ENCODE measurements around the gene TRPC3.

TRPC3 gene

DNA sequence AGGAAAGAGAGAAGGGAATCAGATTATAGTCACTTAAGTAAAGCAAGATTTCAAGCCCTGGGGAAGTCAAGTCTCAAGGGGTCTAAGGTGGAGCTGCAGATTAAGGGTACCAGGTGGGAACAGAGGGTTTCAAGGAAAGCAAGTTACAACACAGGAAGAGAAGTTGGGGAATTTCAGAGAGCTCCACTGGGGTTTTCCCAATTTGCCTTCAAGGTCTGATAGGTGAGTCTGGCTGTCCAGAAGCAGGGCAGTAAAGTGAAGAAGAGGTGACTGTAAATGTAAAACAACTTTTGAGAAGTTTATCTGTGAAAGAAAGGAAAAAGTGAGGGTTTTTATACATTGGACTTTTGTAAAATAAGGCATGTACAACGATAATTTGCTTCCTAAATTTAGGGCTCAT lies 37.1 kb upstream of the TRPC3 start:
- H3K4me3 ChIP-seq (ENCODE audit: low read depth, low read length): no peak overlapping the region
- TF ChIP-seq, protein P1, sequence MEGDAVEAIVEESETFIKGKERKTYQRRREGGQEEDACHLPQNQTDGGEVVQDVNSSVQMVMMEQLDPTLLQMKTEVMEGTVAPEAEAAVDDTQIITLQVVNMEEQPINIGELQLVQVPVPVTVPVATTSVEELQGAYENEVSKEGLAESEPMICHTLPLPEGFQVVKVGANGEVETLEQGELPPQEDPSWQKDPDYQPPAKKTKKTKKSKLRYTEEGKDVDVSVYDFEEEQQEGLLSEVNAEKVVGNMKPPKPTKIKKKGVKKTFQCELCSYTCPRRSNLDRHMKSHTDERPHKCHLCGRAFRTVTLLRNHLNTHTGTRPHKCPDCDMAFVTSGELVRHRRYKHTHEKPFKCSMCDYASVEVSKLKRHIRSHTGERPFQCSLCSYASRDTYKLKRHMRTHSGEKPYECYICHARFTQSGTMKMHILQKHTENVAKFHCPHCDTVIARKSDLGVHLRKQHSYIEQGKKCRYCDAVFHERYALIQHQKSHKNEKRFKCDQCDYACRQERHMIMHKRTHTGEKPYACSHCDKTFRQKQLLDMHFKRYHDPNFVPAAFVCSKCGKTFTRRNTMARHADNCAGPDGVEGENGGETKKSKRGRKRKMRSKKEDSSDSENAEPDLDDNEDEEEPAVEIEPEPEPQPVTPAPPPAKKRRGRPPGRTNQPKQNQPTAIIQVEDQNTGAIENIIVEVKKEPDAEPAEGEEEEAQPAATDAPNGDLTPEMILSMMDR (conservative IDR thresholded peaks at IDR 0.05; ENCODE audit: low read depth, low read length): no peak
- no peak for DNase-seq (ENCODE audit: low read depth)

DNA sequence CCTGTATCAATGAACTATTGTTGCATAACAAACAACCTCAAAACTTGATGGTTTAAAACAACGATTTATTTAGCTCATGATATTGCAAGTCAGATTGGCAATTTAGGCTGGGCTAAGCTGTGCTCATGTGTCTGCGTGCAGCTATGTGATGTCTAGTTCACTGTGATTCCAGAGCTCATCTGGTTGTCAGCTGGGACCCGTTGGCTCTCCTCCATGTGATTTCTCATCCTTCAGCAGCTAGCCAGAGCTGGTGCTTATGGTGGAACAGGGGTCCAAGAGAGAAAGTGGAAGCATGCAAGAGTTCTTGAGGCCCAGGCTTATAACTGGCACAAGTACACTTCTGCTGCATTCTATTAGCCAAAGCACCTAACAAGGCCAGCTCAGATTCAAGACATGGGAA lies 28.8 kb upstream of the TRPC3 start:
- no peak overlapping the region for H3K4me3 ChIP-seq (ENCODE audit: low read depth, low read length)
- DNase-seq (ENCODE audit: low read depth): peak; percentile 5
- TF ChIP-seq, protein P1 (conservative IDR thresholded peaks at IDR 0.05; ENCODE audit: low read depth, low read length): no peak

DNA sequence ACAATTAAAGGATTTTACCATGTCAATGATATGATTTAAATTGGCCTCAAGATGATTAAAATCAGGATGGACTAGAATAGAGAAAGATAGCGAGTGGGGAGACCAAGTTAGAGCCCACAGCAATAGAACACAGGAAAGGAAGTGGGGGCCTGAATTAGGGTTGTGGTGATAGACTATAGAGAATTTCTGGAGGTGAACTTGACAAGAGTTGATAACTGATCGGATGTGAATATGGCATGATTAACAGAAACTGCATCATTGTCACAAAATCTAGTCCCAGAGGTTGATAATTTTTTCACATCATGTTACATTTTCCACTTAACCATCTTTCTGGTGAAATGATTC lies 26.3 kb upstream of the TRPC3 start:
- TF ChIP-seq, protein P1 (conservative IDR thresholded peaks at IDR 0.05; ENCODE audit: low read depth, low read length): no peak
- no peak for DNase-seq (ENCODE audit: low read depth)
- H3K4me3 ChIP-seq (ENCODE audit: low read depth, low read length): no peak overlapping the region

DNA sequence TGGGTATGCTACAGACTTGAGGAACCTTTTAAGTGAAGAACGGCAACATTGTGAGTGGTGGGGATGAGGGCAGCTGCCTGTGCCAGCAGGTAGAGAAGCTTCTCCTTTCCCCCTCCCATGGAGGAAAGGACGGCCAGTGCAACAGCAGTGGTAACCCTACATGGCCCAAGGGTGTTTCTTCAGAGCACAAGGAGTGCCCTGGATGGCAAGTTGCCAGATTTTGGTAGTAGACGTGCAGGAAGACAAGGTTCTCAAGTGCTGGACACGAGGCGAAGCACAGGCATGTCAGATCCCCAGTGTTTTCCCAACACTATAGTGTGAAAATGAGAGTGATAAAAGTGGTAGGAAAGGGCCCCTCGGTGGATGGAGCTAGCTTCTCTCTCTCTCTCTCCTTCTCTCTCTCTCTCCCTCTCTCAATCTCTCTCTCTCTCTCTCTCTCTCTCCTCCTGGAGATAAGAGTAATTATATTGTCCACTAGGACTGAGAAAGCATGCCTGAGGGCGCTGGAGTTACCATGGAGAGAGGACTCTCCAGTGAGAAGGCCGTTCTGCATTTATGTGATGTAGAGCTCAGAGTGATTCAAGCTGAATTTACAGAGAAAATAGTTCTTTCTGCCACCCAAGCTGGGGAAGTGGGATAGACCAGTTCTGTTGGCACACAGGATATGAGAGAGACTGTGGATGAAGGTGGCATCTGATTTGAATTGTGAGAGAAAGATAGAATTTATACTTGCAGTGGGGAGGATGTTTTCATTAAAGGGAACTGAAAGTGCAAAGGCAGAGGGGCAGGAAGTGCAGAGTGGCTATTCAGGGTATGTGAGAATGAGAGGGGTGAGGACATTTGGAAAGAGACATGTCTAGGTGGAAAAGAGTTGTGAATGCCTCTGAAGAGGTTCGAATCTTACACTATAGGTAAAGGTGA lies 25.7 kb upstream of the TRPC3 start:
- H3K4me3 ChIP-seq (ENCODE audit: low read depth, low read length): no peak overlapping the region
- TF ChIP-seq, protein P1 (conservative IDR thresholded peaks at IDR 0.05; ENCODE audit: low read depth, low read length): no peak
- DNase-seq (ENCODE audit: low read depth): peak; percentile 48

DNA sequence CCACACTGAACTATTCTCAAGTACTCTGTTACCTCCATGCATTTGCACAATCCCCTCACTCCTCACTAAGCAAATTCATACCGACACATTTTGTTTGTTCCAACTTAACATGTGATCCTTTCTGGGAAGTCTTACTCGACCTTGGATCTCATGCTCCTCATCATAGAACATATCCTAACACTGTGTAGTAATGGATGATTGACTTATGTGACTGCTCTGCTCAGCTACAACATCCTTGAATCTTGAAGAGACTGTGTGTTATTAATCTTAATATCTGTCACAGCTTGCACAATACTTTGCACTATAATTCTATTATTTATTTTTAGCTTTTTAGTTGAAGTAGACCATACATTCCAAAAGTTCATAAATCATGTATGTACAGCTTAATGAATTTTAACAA lies 23.9 kb upstream of the TRPC3 start:
- DNase-seq (ENCODE audit: low read depth): no peak
- TF ChIP-seq, protein P1 (conservative IDR thresholded peaks at IDR 0.05; ENCODE audit: low read depth, low read length): no peak
- H3K4me3 ChIP-seq (ENCODE audit: low read depth, low read length): no peak overlapping the region

DNA sequence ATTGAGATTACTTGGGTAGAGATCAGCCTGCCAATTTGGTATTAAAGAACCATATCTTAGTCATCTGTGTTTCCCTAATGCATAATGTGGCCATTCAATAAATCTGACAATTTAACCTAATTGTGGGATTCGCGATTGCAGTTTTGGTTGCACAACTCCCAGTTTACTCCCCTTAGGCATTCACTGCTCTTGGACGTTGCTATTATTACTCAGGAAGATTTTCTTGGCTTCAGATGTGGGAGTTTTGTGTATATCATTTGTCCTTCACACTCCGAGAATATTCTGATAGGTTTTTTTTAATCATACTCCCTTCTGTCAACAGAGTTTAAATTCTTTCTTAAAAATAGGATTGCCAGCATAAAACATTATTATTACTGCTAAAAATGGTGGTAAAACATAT lies 22.0 kb upstream of the TRPC3 start:
- TF ChIP-seq, protein P1 (conservative IDR thresholded peaks at IDR 0.05; ENCODE audit: low read depth, low read length): no peak
- H3K4me3 ChIP-seq (ENCODE audit: low read depth, low read length): no peak overlapping the region
- DNase-seq (ENCODE audit: low read depth): no peak

DNA sequence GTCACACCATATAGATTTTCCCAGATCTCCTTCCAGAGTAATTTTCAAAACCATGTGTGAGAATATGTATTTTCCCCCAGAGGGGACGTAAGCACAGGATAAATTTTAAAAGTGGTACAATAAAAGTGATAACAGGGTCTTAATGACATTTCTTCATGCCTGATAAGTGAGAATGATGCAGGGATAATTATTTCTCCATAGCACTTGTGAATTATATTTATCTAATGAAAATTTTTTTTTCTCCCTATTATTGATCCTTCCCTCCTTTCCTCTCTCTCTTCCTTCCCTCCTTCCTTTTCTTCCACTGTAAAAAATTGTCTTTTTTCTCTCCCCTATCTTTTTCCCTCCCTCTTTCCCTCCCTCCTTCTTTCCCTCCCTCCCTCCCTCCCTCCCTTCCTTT lies 17.0 kb upstream of the TRPC3 start:
- no peak overlapping the region for H3K4me3 ChIP-seq (ENCODE audit: low read depth, low read length)
- DNase-seq (ENCODE audit: low read depth): no peak
- TF ChIP-seq, protein P1 (conservative IDR thresholded peaks at IDR 0.05; ENCODE audit: low read depth, low read length): no peak
